ENCODE measurements around the gene GARNL3. TPM values are rescaled to one million over a fixed set of nuclear protein-coding genes. Genes with fewer than 3 reads are reported as not detected.
A peak's percentile ranks its signal among the peaks of the same experiment; 100 is the strongest.

Gene GARNL3
- total RNA-seq, 1 donor from 2014 or later = 8.0 TPM

GRCh38 chr9:127316586-127317323, 52.2 kb downstream of the GARNL3 start:
- ATAC-seq = no peak
- TF ChIP-seq CTCF (IDR thresholded peaks at IDR 0.05) = no peak

DNA sequence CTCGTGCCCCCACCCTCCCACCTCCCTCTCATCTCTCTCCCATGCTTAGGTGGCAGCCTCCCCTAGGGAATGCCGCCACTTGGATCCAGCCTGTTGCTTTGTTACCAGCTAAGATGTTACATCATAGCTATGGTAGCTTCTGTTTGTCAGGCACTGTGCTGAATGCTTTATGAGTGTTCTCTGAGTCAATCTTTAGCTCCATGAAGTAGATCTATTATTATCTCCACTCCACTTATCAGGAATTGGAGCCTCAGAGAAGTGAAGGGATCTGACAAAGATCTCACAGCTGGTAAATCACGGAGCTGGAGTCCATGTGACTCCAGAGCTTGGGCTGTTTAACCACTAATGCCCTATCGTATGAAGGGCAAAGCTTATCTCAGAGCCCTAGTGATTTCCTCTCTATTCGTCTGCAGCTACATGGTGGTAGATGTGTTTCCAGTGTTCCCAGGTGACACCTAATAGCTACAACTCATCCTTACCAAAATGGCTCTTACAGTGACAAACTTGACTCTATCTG, 54.1 kb downstream of the GARNL3 start:
- H3K9me3 ChIP-seq = no peaks in the 10 kb centered on the region
- no peak overlapping the region for H3K27ac ChIP-seq
- H3K27me3 ChIP-seq = no peaks in the 10 kb centered on the region
- DNase-seq = no peak
- TF ChIP-seq CTCF (IDR thresholded peaks at IDR 0.05) = no peak
- ATAC-seq = peak; percentile 75
- H3K36me3 ChIP-seq = no peaks in the 10 kb centered on the region
- intact Hi-C loops (cut with DNase I) = no loop called here
- H3K4me3 ChIP-seq = no peak overlapping the region
- H3K4me1 ChIP-seq = no peaks in the 10 kb centered on the region

More at GRCh38 chr9:127316586-127317323, 52.2 kb downstream of the GARNL3 start:
- no peak overlapping the region for H3K4me3 ChIP-seq
- no peak for DNase-seq
- intact Hi-C loops (cut with DNase I) = no loop called here
- no peaks in the 10 kb centered on the region for H3K9me3 ChIP-seq
- H3K27me3 ChIP-seq = no peaks in the 10 kb centered on the region
- H3K27ac ChIP-seq = no peak overlapping the region
- H3K36me3 ChIP-seq = no peaks in the 10 kb centered on the region
- H3K4me1 ChIP-seq = peaks cover 3% of the 10 kb centered on the region

- Histone ChIP-seq H3K4me1 (no peaks in the 10 kb centered on the region), H3K27me3 (no peaks in the 10 kb centered on the region), H3K27ac (no peak overlapping the region), H3K9me3 (no peaks in the 10 kb centered on the region), H3K4me3 (no peak overlapping the region), H3K36me3 (no peaks in the 10 kb centered on the region)
- DNase-seq = no peak
- intact Hi-C loops (cut with DNase I) = no loop called here
- ATAC-seq = no peak
- TF ChIP-seq CTCF (IDR thresholded peaks at IDR 0.05) = no peak
These were observed 55.0 kb downstream of the GARNL3 start for GRCh38 chr9:127319366-127320114.

- TF ChIP-seq CTCF (IDR thresholded peaks at IDR 0.05) = no peak
- H3K36me3 ChIP-seq = no peaks in the 10 kb centered on the region
- H3K9me3 ChIP-seq = no peaks in the 10 kb centered on the region
- no peaks in the 10 kb centered on the region for H3K4me1 ChIP-seq
- ATAC-seq (no peak), DNase-seq (no peak)
- no peak overlapping the region for H3K4me3 ChIP-seq
- intact Hi-C loops (cut with DNase I) = no loop called here
- H3K27ac ChIP-seq = no peak overlapping the region
- H3K27me3 ChIP-seq = no peaks in the 10 kb centered on the region
These were observed 55.5 kb downstream of the GARNL3 start for GRCh38 chr9:127320115-127320378.

DNA sequence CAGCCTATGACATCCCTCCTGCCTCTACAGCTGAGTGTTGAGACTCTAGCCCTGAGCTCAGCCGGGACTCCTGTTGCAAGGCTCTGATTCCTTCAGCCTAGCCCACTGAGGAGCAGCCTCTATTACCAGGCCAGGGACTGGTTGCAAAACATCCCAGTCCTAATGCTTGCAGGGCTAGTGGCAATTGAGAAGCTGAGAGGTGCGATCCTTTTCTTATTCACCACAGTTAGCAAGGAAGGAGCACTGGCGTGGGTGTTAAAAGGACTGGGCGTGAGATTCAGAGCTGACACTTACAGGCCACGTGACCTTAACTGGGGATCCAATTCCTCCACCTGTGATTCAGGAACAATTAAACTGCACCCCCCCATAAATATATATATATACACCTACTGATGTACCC, 58.8 kb downstream of the GARNL3 start:
- Histone ChIP-seq H3K36me3 (no peaks in the 10 kb centered on the region), H3K4me3 (no peak overlapping the region), H3K9me3 (no peaks in the 10 kb centered on the region), H3K4me1 (no peaks in the 10 kb centered on the region), H3K27me3 (no peaks in the 10 kb centered on the region), H3K27ac (no peak overlapping the region)
- no peak for TF ChIP-seq CTCF (IDR thresholded peaks at IDR 0.05)
- no peak for DNase-seq
- intact Hi-C loops (cut with DNase I) = no loop called here
- ATAC-seq = no peak
